Activated T-helper 2 cell treated with anti-CD3 and anti-CD28 coated beads, Interferon-gamma antibody, Interleukin-2, Interleukin-4, amounts not matched to agents 10 μg/mL and 5 μg/mL and 100 μg/mL, durations not matched to agents 14 hours and 24 hours and 36 hours (primary cell): ENCODE results near the gene CCR5. TPM values are rescaled to one million over a fixed set of nuclear protein-coding genes. Genes with fewer than 3 reads are reported as not detected.

Experiments used
- DNase-seq: peaks from one replicate; pipeline ENCODE4 v3.0.0; 2021; ENCODE audit warnings: low spot score
- H3K27ac Mint-ChIP-seq: one replicate; pipeline ENCODE4 v1.8.0; 2021; ENCODE audit warnings: mixed read lengths
- H3K27me3 Mint-ChIP-seq: one replicate; pipeline ENCODE4 v1.8.0; 2021; ENCODE audit warnings: low read depth, mixed read lengths
- H3K36me3 Mint-ChIP-seq: one replicate; pipeline ENCODE4 v1.8.0; 2021; ENCODE audit warnings: low read depth, mixed read lengths
- H3K4me1 Mint-ChIP-seq: one replicate; pipeline ENCODE4 v1.8.0; 2021; ENCODE audit warnings: low read depth, mixed read lengths
- H3K4me3 Mint-ChIP-seq: one replicate; pipeline ENCODE4 v1.8.0; 2021; ENCODE audit warnings: low read depth, mild to moderate bottlenecking, moderate library complexity, mixed read lengths
- H3K9me3 Mint-ChIP-seq: one replicate; pipeline ENCODE4 v1.8.0; 2021; ENCODE audit warnings: mixed read lengths
- intact Hi-C: fragments of 100-400 bp; cut with micrococcal nuclease; formaldehyde crosslinking; loops from one replicate; pipeline ENCODE4 v1.15.1; 2023
- total RNA-seq: library from RNA; stranded (reverse); gene quantifications from 2 replicates; pipeline ENCODE4 v1.2.3, GENCODE V29; 2022

CCR5 gene
- total RNA-seq, 1 donor from 2014 or later = 0.30 TPM

GRCh38 chr3:46349484-46350261 lies 21.1 kb upstream of the CCR5 start:
- intact Hi-C loops = loop anchor here (1.0 to 2.0 kb wide), 2 partner anchors 15 to 20 kb away; no protein-coding TSS in a partner anchor
- Mint-ChIP-seq H3K9me3 (peaks cover 41% of the 10 kb centered on the region), H3K36me3 (peaks cover 18% of the 10 kb centered on the region), H3K4me1 (peaks cover 62% of the 10 kb centered on the region), H3K27ac (peak overlapping the region; percentile 71), H3K27me3 (peaks cover 39% of the 10 kb centered on the region), H3K4me3 (peak overlapping the region; percentile 43)
- DNase-seq = no peak

GRCh38 chr3:46350262-46350565 lies 20.5 kb upstream of the CCR5 start:
- no peak for DNase-seq
- Mint-ChIP-seq H3K4me1 (peaks cover 66% of the 10 kb centered on the region), H3K36me3 (peaks cover 18% of the 10 kb centered on the region), H3K27me3 (peaks cover 41% of the 10 kb centered on the region), H3K4me3 (peak overlapping the region; percentile 38), H3K9me3 (peaks cover 36% of the 10 kb centered on the region), H3K27ac (peak overlapping the region; percentile 15)
- intact Hi-C loops = no loop called here

- Mint-ChIP-seq H3K36me3 (peaks cover 12% of the 10 kb centered on the region), H3K27ac (no peak overlapping the region)
Observed at GRCh38 chr3:46351646-46352045, 19.1 kb upstream of the CCR5 start.

GRCh38 chr3:46353090-46353489 lies 17.7 kb upstream of the CCR5 start:
- intact Hi-C loops = loop anchor here (1.0 to 2.0 kb wide), 4 partner anchors 17 to 145 kb away; partner anchors contain the start of genes CCR1 and CCR5
- Mint-ChIP-seq H3K4me3 (no peak overlapping the region), H3K27me3 (peaks cover 53% of the 10 kb centered on the region), H3K36me3 (peaks cover 11% of the 10 kb centered on the region), H3K9me3 (peaks cover 11% of the 10 kb centered on the region), H3K4me1 (peaks cover 67% of the 10 kb centered on the region), H3K27ac (no peak overlapping the region)
- no peak for DNase-seq

More at GRCh38 chr3:46351646-46352045, 19.1 kb upstream of the CCR5 start:
- peaks cover 45% of the 10 kb centered on the region for H3K27me3 Mint-ChIP-seq
- H3K4me1 Mint-ChIP-seq = peaks cover 70% of the 10 kb centered on the region
- no peak for DNase-seq
- H3K4me3 Mint-ChIP-seq = no peak overlapping the region
- intact Hi-C loops = loop anchor here (2.0 kb wide), 1 partner anchor 67 kb away; no protein-coding TSS in a partner anchor
- peaks cover 25% of the 10 kb centered on the region for H3K9me3 Mint-ChIP-seq

GRCh38 chr3:46353647-46354410 lies 16.9 kb upstream of the CCR5 start, which contains the start of gene CCR2:
TSS of gene CCR2 (plus strand) at chr3:46354111. CDS start at chr3:46357528, 3,417 bp downstream.
- no peak for DNase-seq
- H3K9me3 Mint-ChIP-seq = peaks cover 6% of the 10 kb centered on the region
- peak within 1 kb of the TSS; percentile 33 for H3K27ac Mint-ChIP-seq
- peaks cover 61% of the 10 kb centered on the region for H3K27me3 Mint-ChIP-seq
- H3K4me1 Mint-ChIP-seq = peaks cover 67% of the 10 kb centered on the region
- intact Hi-C loops = loop anchor here (1.0 to 2.0 kb wide), 4 partner anchors 16 to 146 kb away; partner anchors contain the start of genes CCR1 and CCR5
- peak within 1 kb of the TSS; percentile 55 for H3K4me3 Mint-ChIP-seq
- H3K36me3 Mint-ChIP-seq = peaks cover 6% of the 10 kb centered on the region

GRCh38 chr3:46354478-46354877 lies 16.3 kb upstream of the CCR5 start:
- H3K4me1 Mint-ChIP-seq = peaks cover 65% of the 10 kb centered on the region
- H3K27me3 Mint-ChIP-seq = peaks cover 65% of the 10 kb centered on the region
- intact Hi-C loops = no loop called here
- peak overlapping the region; percentile 55 for H3K4me3 Mint-ChIP-seq
- H3K27ac Mint-ChIP-seq = peak overlapping the region; percentile 33
- no peak for DNase-seq
- H3K9me3 Mint-ChIP-seq = no peaks in the 10 kb centered on the region
- H3K36me3 Mint-ChIP-seq = peaks cover 5% of the 10 kb centered on the region

GRCh38 chr3:46354984-46355383 lies 15.8 kb upstream of the CCR5 start:
- peaks cover 64% of the 10 kb centered on the region for H3K4me1 Mint-ChIP-seq
- H3K9me3 Mint-ChIP-seq = no peaks in the 10 kb centered on the region
- peaks cover 5% of the 10 kb centered on the region for H3K36me3 Mint-ChIP-seq
- peaks cover 69% of the 10 kb centered on the region for H3K27me3 Mint-ChIP-seq
- intact Hi-C loops = no loop called here
- H3K4me3 Mint-ChIP-seq = peak overlapping the region; percentile 9
- H3K27ac Mint-ChIP-seq = no peak overlapping the region
- no peak for DNase-seq

- Mint-ChIP-seq H3K27ac (no peak overlapping the region), H3K4me1 (peaks cover 57% of the 10 kb centered on the region), H3K36me3 (peaks cover 5% of the 10 kb centered on the region), H3K27me3 (peaks cover 75% of the 10 kb centered on the region), H3K9me3 (no peaks in the 10 kb centered on the region), H3K4me3 (no peak overlapping the region)
- DNase-seq = no peak
- intact Hi-C loops = no loop called here
Observed at GRCh38 chr3:46356276-46356675, 14.5 kb upstream of the CCR5 start.

GRCh38 chr3:46356909-46357308 lies 13.8 kb upstream of the CCR5 start:
- peaks cover 5% of the 10 kb centered on the region for H3K36me3 Mint-ChIP-seq
- peaks cover 55% of the 10 kb centered on the region for H3K4me1 Mint-ChIP-seq
- peaks cover 71% of the 10 kb centered on the region for H3K27me3 Mint-ChIP-seq
- H3K27ac Mint-ChIP-seq = no peak overlapping the region
- no peaks in the 10 kb centered on the region for H3K9me3 Mint-ChIP-seq
- no peak for DNase-seq
- no peak overlapping the region for H3K4me3 Mint-ChIP-seq
- intact Hi-C loops = no loop called here

GRCh38 chr3:46358466-46358865 lies 12.3 kb upstream of the CCR5 start:
- intact Hi-C loops = no loop called here
- Mint-ChIP-seq H3K4me3 (no peak overlapping the region), H3K27me3 (peaks cover 67% of the 10 kb centered on the region), H3K9me3 (no peaks in the 10 kb centered on the region), H3K4me1 (peaks cover 41% of the 10 kb centered on the region), H3K36me3 (peaks cover 5% of the 10 kb centered on the region), H3K27ac (no peak overlapping the region)
- no peak for DNase-seq

- Mint-ChIP-seq H3K4me1 (peaks cover 35% of the 10 kb centered on the region), H3K36me3 (peaks cover 5% of the 10 kb centered on the region), H3K4me3 (no peak overlapping the region), H3K27ac (no peak overlapping the region), H3K9me3 (no peaks in the 10 kb centered on the region), H3K27me3 (peaks cover 72% of the 10 kb centered on the region)
- intact Hi-C loops = no loop called here
- DNase-seq = no peak
Observed at GRCh38 chr3:46359733-46360493, 10.8 kb upstream of the CCR5 start.

GRCh38 chr3:46360907-46361306 lies 9.8 kb upstream of the CCR5 start:
- no peak for DNase-seq
- H3K27me3 Mint-ChIP-seq = peaks cover 73% of the 10 kb centered on the region

More at GRCh38 chr3:46360907-46361306, 9.8 kb upstream of the CCR5 start:
- Mint-ChIP-seq H3K27ac (no peak overlapping the region), H3K36me3 (peaks cover 5% of the 10 kb centered on the region), H3K4me3 (no peak overlapping the region), H3K4me1 (peaks cover 29% of the 10 kb centered on the region), H3K9me3 (no peaks in the 10 kb centered on the region)
- intact Hi-C loops = no loop called here
